ENCODE results near the gene ADH1C.

ADH1C gene

DNA sequence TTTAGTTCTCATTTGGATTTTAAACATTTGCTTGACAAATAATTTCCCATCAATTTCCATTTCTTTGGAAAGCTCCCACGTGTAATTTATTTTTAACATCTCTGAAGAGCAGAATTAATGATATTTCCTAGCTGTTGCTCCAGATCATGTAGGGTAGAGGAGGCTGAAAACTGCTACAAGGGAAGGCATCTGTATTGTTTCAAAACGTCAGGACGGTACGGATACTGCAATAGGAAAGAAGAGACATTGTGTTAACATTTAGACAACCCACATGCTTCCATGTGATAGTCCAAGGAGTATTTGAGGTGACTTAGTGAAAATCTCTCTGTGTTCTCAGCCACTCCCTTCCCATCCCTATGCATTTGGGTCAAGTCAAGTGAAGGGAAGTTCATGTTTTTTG lies 16.0 kb downstream of the ADH1C start:
- H3K27me3 ChIP-seq, result no peaks in the 10 kb centered on the region
- no peak overlapping the region for H3K4me3 ChIP-seq
- no peaks in the 10 kb centered on the region for H3K9me3 ChIP-seq
- no peak overlapping the region for H3K27ac ChIP-seq
- intact Hi-C loops (cut with DNase I; ENCODE audit: low total_unique reads), result no loop called here
- TF ChIP-seq, protein P1, sequence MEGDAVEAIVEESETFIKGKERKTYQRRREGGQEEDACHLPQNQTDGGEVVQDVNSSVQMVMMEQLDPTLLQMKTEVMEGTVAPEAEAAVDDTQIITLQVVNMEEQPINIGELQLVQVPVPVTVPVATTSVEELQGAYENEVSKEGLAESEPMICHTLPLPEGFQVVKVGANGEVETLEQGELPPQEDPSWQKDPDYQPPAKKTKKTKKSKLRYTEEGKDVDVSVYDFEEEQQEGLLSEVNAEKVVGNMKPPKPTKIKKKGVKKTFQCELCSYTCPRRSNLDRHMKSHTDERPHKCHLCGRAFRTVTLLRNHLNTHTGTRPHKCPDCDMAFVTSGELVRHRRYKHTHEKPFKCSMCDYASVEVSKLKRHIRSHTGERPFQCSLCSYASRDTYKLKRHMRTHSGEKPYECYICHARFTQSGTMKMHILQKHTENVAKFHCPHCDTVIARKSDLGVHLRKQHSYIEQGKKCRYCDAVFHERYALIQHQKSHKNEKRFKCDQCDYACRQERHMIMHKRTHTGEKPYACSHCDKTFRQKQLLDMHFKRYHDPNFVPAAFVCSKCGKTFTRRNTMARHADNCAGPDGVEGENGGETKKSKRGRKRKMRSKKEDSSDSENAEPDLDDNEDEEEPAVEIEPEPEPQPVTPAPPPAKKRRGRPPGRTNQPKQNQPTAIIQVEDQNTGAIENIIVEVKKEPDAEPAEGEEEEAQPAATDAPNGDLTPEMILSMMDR (IDR thresholded peaks at IDR 0.05), result no peak
- no peak for DNase-seq
- peaks cover 0 to 14% (median 0%) of the 10 kb centered on the region in 4 donors for H3K4me1 ChIP-seq
- no peaks in the 10 kb centered on the region for H3K36me3 ChIP-seq

DNA sequence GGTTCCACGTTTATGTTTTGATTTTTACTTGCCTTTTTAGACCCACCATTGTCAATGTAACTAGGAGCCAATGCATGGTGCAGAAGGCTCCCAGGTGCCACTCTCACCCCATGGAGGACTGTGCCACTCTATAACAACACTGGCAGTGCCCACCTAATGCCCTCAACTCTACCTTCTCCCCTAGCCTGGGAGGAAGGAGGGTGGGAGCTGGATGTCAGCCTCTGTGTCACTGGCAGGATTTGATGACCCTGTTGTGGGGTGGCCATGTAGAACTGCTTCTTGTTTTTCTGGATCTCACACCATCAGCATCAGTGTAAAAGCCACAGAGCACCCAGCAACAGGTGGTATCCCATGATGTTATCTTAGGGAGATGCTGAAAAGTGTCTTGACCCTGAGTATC lies 17.7 kb downstream of the ADH1C start:
- Histone ChIP-seq H3K27me3 (no peaks in the 10 kb centered on the region), H3K4me3 (no peak overlapping the region), H3K9me3 (no peaks in the 10 kb centered on the region), H3K36me3 (no peaks in the 10 kb centered on the region), H3K4me1 (peaks cover 0 to 4% (median 0%) of the 10 kb centered on the region in 4 donors), H3K27ac (no peak overlapping the region)
- DNase-seq, result no peak
- TF ChIP-seq, protein P1 (IDR thresholded peaks at IDR 0.05), result no peak
- intact Hi-C loops (cut with DNase I; ENCODE audit: low total_unique reads), result no loop called here

DNA sequence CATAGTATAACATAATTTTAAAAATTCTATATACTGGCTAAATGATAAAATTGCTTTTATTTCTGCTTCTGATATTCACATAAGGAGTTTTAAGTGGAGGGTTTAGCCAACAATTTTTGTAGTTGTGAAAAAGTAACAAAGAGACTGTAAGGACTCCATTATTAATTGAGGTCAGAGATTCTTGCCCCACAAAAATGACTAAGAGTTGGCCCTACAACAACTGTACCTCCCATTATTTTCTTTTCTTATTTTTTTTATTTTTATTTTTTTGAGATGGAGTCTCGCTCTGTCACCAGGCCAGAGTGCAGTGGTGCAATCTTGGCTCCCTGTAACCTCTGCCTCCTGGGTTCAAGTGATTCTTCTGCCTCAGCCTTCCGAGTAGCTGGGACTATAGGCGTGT lies 21.9 kb downstream of the ADH1C start:
- TF ChIP-seq, protein P1 (IDR thresholded peaks at IDR 0.05), result no peak
- no peak overlapping the region for H3K27ac ChIP-seq
- intact Hi-C loops (cut with DNase I; ENCODE audit: low total_unique reads), result no loop called here

DNA sequence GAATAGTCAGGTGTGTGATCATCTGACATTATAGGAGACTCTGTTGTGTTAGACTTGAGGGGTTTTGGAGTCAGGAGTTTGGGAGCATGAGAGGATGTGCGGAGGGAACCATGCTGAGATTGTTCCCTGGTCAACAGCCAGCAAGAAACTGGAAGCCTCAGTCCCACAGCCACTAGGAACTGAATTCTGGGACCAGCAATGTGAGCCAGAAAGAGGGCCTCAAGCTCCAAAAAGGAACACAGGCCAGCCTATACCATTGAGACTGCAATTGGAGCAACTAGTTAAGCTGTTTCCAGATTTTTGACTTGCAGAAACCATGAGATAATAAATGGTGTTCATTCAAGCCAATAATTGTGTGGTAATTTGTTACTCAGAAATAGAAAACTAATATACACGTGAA lies 22.7 kb downstream of the ADH1C start:
- H3K4me1 ChIP-seq, result peaks cover 0 to 11% (median 2%) of the 10 kb centered on the region in 4 donors
- peaks cover 0 to 11% (median 0%) of the 10 kb centered on the region in 3 donors for H3K9me3 ChIP-seq
- no peak for DNase-seq
- H3K4me3 ChIP-seq, result no peak overlapping the region
- H3K27ac ChIP-seq, result no peak overlapping the region
- intact Hi-C loops (cut with DNase I; ENCODE audit: low total_unique reads), result loop anchor here (10.0 kb wide), 1 partner anchor 55 kb away; no protein-coding TSS in a partner anchor
- TF ChIP-seq, protein P1 (IDR thresholded peaks at IDR 0.05), result no peak
- no peaks in the 10 kb centered on the region for H3K36me3 ChIP-seq
- no peaks in the 10 kb centered on the region for H3K27me3 ChIP-seq

More for the DNA sequence above, 21.9 kb downstream of the ADH1C start:
- Histone ChIP-seq H3K9me3 (peaks cover 0 to 11% (median 0%) of the 10 kb centered on the region in 3 donors), H3K4me1 (peaks cover 0 to 5% (median under 1%) of the 10 kb centered on the region in 4 donors), H3K4me3 (no peak overlapping the region), H3K27me3 (no peaks in the 10 kb centered on the region), H3K36me3 (no peaks in the 10 kb centered on the region)
- no peak for DNase-seq

DNA sequence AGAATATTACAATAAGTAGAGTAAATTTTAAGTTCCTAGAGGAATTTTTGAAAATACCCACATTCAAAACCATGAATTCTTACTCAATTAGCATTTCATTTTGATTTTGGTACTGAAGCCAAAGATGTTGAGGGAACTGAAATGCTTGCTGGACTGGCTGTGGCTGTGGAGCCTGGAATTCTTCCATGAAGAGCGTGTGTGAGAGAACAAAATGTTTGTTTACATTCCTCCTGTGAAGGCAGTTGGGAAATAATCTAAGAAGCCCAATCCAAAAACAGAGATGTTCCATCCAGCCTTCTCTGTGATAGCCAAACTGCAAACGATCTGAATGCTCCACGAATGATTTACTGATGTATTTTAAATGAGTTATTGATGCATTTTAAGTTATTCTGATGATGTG lies 27.6 kb downstream of the ADH1C start:
- no peak overlapping the region for H3K4me3 ChIP-seq
- intact Hi-C loops (cut with DNase I; ENCODE audit: low total_unique reads), result loop anchor here (10.0 kb wide), 1 partner anchor 60 kb away; no protein-coding TSS in a partner anchor
- TF ChIP-seq, protein P1 (IDR thresholded peaks at IDR 0.05), result no peak
- no peaks in the 10 kb centered on the region for H3K36me3 ChIP-seq
- peak overlapping the region; percentile 78 to 79 for H3K27ac ChIP-seq
- H3K9me3 ChIP-seq, result peaks cover 0 to 11% (median 0%) of the 10 kb centered on the region in 3 donors
- H3K4me1 ChIP-seq, result peaks cover 0 to 53% (median 17%) of the 10 kb centered on the region in 4 donors
- DNase-seq, result peak; percentile 82 to 89
- H3K27me3 ChIP-seq, result no peaks in the 10 kb centered on the region

Measured in tibial artery (tissue), 4 donors.